ENCODE data around the gene CLNK.

Gene CLNK

GRCh38 chr4:10532155-10532554 is 152.4 kb downstream of the CLNK start:
- Histone ChIP-seq H3K36me3 (ENCODE audit: control insufficient read depth, insufficient read depth, low read length) (no peaks in the 10 kb centered on the region), H3K27ac (ENCODE audit: insufficient read depth, low read depth, low read length, poor library complexity, severe bottlenecking) (no peak overlapping the region), H3K4me3 (ENCODE audit: insufficient read depth, low read depth, low read length) (no peak overlapping the region), H3K9me3 (ENCODE audit: control insufficient read depth, low read length) (no peaks in the 10 kb centered on the region), H3K27me3 (ENCODE audit: control insufficient read depth, insufficient read depth, low read length, poor library complexity, severe bottlenecking) (no peaks in the 10 kb centered on the region), H3K4me1 (ENCODE audit: control insufficient read depth, insufficient read depth, low read length) (peaks cover 29% of the 10 kb centered on the region)
- 92% methylated on average over 2 of the region's 2 CpGs for WGBS, 2 experiments

GRCh38 chr4:10530137-10530786 is 154.3 kb downstream of the CLNK start:
- Histone ChIP-seq H3K4me3 (ENCODE audit: insufficient read depth, low read depth, low read length) (no peak overlapping the region), H3K36me3 (ENCODE audit: control insufficient read depth, insufficient read depth, low read length) (no peaks in the 10 kb centered on the region), H3K27me3 (ENCODE audit: control insufficient read depth, insufficient read depth, low read length, poor library complexity, severe bottlenecking) (no peaks in the 10 kb centered on the region), H3K27ac (ENCODE audit: insufficient read depth, low read depth, low read length, poor library complexity, severe bottlenecking) (no peak overlapping the region), H3K9me3 (ENCODE audit: control insufficient read depth, low read length) (no peaks in the 10 kb centered on the region), H3K4me1 (ENCODE audit: control insufficient read depth, insufficient read depth, low read length) (peaks cover 19% of the 10 kb centered on the region)
- WGBS, 2 experiments: 89 to 92% methylated on average over 11 of the region's 11 CpGs

GRCh38 chr4:10529291-10530136 is 155.1 kb downstream of the CLNK start:
- H3K27me3 ChIP-seq (ENCODE audit: control insufficient read depth, insufficient read depth, low read length, poor library complexity, severe bottlenecking): no peaks in the 10 kb centered on the region
- H3K36me3 ChIP-seq (ENCODE audit: control insufficient read depth, insufficient read depth, low read length): no peaks in the 10 kb centered on the region
- H3K27ac ChIP-seq (ENCODE audit: insufficient read depth, low read depth, low read length, poor library complexity, severe bottlenecking): no peak overlapping the region
- no peak overlapping the region for H3K4me3 ChIP-seq (ENCODE audit: insufficient read depth, low read depth, low read length)
- H3K4me1 ChIP-seq (ENCODE audit: control insufficient read depth, insufficient read depth, low read length): peaks cover 14% of the 10 kb centered on the region
- H3K9me3 ChIP-seq (ENCODE audit: control insufficient read depth, low read length): no peaks in the 10 kb centered on the region
- WGBS, 2 experiments: 65 to 91% methylated on average over 1 to 2 of the region's 2 CpGs

GRCh38 chr4:10527438-10527837 is 157.1 kb downstream of the CLNK start:
- Histone ChIP-seq H3K4me1 (ENCODE audit: control insufficient read depth, insufficient read depth, low read length) (no peaks in the 10 kb centered on the region), H3K27ac (ENCODE audit: insufficient read depth, low read depth, low read length, poor library complexity, severe bottlenecking) (no peak overlapping the region), H3K27me3 (ENCODE audit: control insufficient read depth, insufficient read depth, low read length, poor library complexity, severe bottlenecking) (no peaks in the 10 kb centered on the region), H3K36me3 (ENCODE audit: control insufficient read depth, insufficient read depth, low read length) (no peaks in the 10 kb centered on the region), H3K9me3 (ENCODE audit: control insufficient read depth, low read length) (no peaks in the 10 kb centered on the region), H3K4me3 (ENCODE audit: insufficient read depth, low read depth, low read length) (no peak overlapping the region)
- 93 to 95% methylated on average over 3 of the region's 3 CpGs for WGBS, 2 experiments

- Histone ChIP-seq H3K27me3 (ENCODE audit: control insufficient read depth, insufficient read depth, low read length, poor library complexity, severe bottlenecking) (no peaks in the 10 kb centered on the region), H3K36me3 (ENCODE audit: control insufficient read depth, insufficient read depth, low read length) (no peaks in the 10 kb centered on the region), H3K27ac (ENCODE audit: insufficient read depth, low read depth, low read length, poor library complexity, severe bottlenecking) (no peak overlapping the region), H3K4me3 (ENCODE audit: insufficient read depth, low read depth, low read length) (no peak overlapping the region), H3K9me3 (ENCODE audit: control insufficient read depth, low read length) (no peaks in the 10 kb centered on the region), H3K4me1 (ENCODE audit: control insufficient read depth, insufficient read depth, low read length) (no peaks in the 10 kb centered on the region)
- 86 to 90% methylated on average over 11 to 12 of the region's 12 CpGs for WGBS, 2 experiments
These were observed 157.9 kb downstream of the CLNK start for GRCh38 chr4:10526429-10527222.

- H3K27ac ChIP-seq (ENCODE audit: insufficient read depth, low read depth, low read length, poor library complexity, severe bottlenecking): no peak overlapping the region
- WGBS, 2 experiments: 91 to 94% methylated on average over 5 of the region's 5 CpGs
- no peaks in the 10 kb centered on the region for H3K9me3 ChIP-seq (ENCODE audit: control insufficient read depth, low read length)
These were observed 160.3 kb downstream of the CLNK start for GRCh38 chr4:10524196-10524833.

GRCh38 chr4:10521424-10521823 is 163.1 kb downstream of the CLNK start:
- WGBS, 2 experiments: 91 to 97% methylated on average over 3 of the region's 3 CpGs
- H3K9me3 ChIP-seq (ENCODE audit: control insufficient read depth, low read length): no peaks in the 10 kb centered on the region
- H3K36me3 ChIP-seq (ENCODE audit: control insufficient read depth, insufficient read depth, low read length): no peaks in the 10 kb centered on the region
- H3K27me3 ChIP-seq (ENCODE audit: control insufficient read depth, insufficient read depth, low read length, poor library complexity, severe bottlenecking): no peaks in the 10 kb centered on the region
- no peak overlapping the region for H3K4me3 ChIP-seq (ENCODE audit: insufficient read depth, low read depth, low read length)
- H3K4me1 ChIP-seq (ENCODE audit: control insufficient read depth, insufficient read depth, low read length): no peaks in the 10 kb centered on the region
- no peak overlapping the region for H3K27ac ChIP-seq (ENCODE audit: insufficient read depth, low read depth, low read length, poor library complexity, severe bottlenecking)

More at GRCh38 chr4:10524196-10524833, 160.3 kb downstream of the CLNK start:
- no peaks in the 10 kb centered on the region for H3K27me3 ChIP-seq (ENCODE audit: control insufficient read depth, insufficient read depth, low read length, poor library complexity, severe bottlenecking)
- H3K36me3 ChIP-seq (ENCODE audit: control insufficient read depth, insufficient read depth, low read length): no peaks in the 10 kb centered on the region
- no peaks in the 10 kb centered on the region for H3K4me1 ChIP-seq (ENCODE audit: control insufficient read depth, insufficient read depth, low read length)
- no peak overlapping the region for H3K4me3 ChIP-seq (ENCODE audit: insufficient read depth, low read depth, low read length)

GRCh38 chr4:10509733-10510132 is 174.8 kb downstream of the CLNK start:
- no peaks in the 10 kb centered on the region for H3K36me3 ChIP-seq (ENCODE audit: control insufficient read depth, insufficient read depth, low read length)
- H3K27ac ChIP-seq (ENCODE audit: insufficient read depth, low read depth, low read length, poor library complexity, severe bottlenecking): no peak overlapping the region
- no peaks in the 10 kb centered on the region for H3K27me3 ChIP-seq (ENCODE audit: control insufficient read depth, insufficient read depth, low read length, poor library complexity, severe bottlenecking)
- H3K4me1 ChIP-seq (ENCODE audit: control insufficient read depth, insufficient read depth, low read length): no peaks in the 10 kb centered on the region
- no peaks in the 10 kb centered on the region for H3K9me3 ChIP-seq (ENCODE audit: control insufficient read depth, low read length)
- WGBS, 2 experiments: 87 to 88% methylated on average over 3 of the region's 3 CpGs
- H3K4me3 ChIP-seq (ENCODE audit: insufficient read depth, low read depth, low read length): no peak overlapping the region

GRCh38 chr4:10506077-10506476 is 178.5 kb downstream of the CLNK start:
- Histone ChIP-seq H3K4me1 (ENCODE audit: control insufficient read depth, insufficient read depth, low read length) (peaks cover 4% of the 10 kb centered on the region), H3K4me3 (ENCODE audit: insufficient read depth, low read depth, low read length) (no peak overlapping the region), H3K27me3 (ENCODE audit: control insufficient read depth, insufficient read depth, low read length, poor library complexity, severe bottlenecking) (no peaks in the 10 kb centered on the region), H3K36me3 (ENCODE audit: control insufficient read depth, insufficient read depth, low read length) (no peaks in the 10 kb centered on the region), H3K9me3 (ENCODE audit: control insufficient read depth, low read length) (no peaks in the 10 kb centered on the region), H3K27ac (ENCODE audit: insufficient read depth, low read depth, low read length, poor library complexity, severe bottlenecking) (no peak overlapping the region)
- 92 to 96% methylated on average over 4 of the region's 4 CpGs for WGBS, 2 experiments
